Neural cell (in vitro differentiated cells): ENCODE results near the gene LYPD4. TPM values are rescaled to one million over a fixed set of nuclear protein-coding genes. Genes with fewer than 3 reads are reported as not detected.

ENCODE experiments used
- H2AFZ ChIP-seq: fragments of 200-600, 300-800 bp; sonication (generic), shearing (Covaris generic); 2 replicates; pipeline ENCODE4 v1.6.0; 2014; ENCODE audit warnings: low read depth, mild to moderate bottlenecking, antibody characterized with exemption, low read length, moderate library complexity
- H3F3A ChIP-seq: fragments of 200-600 bp; shearing (Covaris generic); 2 replicates; pipeline ENCODE4 v1.6.1; 2016; ENCODE audit warnings: mild to moderate bottlenecking, moderate library complexity, mixed read lengths, antibody characterized with exemption, low read length; ENCODE audit not compliant: insufficient read depth, poor library complexity, severe bottlenecking
- H3K27ac ChIP-seq: fragments of 200-600, 300-800 bp; sonication (generic), shearing (Covaris generic); 2 replicates; pipeline ENCODE4 v1.5.1; 2014; ENCODE audit warnings: mild to moderate bottlenecking, low read length, moderate library complexity
- H3K27me3 ChIP-seq: fragments of 300-800, 200-600 bp; sonication (generic), shearing (Covaris generic); 2 replicates; pipeline ENCODE4 v1.6.0; 2014; ENCODE audit warnings: mild to moderate bottlenecking, low read depth, low read length, moderate library complexity; ENCODE audit not compliant: insufficient read depth
- H3K36me3 ChIP-seq: fragments of 300-800, 200-600 bp; sonication (generic), shearing (Covaris generic); 2 replicates; pipeline ENCODE4 v1.5.1; 2014; ENCODE audit warnings: mild to moderate bottlenecking, antibody characterized with exemption, low read length, moderate library complexity; ENCODE audit not compliant: insufficient read depth
- H3K4me2 ChIP-seq: fragments of 300-800, 200-600 bp; sonication (generic), shearing (Covaris generic); 2 replicates; pipeline ENCODE4 v1.6.0; 2014; ENCODE audit warnings: mild to moderate bottlenecking, low read length
- H3K4me3 ChIP-seq: fragments of 300-800, 200-600 bp; sonication (generic), shearing (Covaris generic); 2 replicates; pipeline ENCODE4 v1.5.1; 2014; ENCODE audit warnings: mild to moderate bottlenecking, low read length, moderate library complexity
- H3K79me2 ChIP-seq: fragments of 200-600 bp; shearing (Covaris generic); replicated peaks from 2 replicates; pipeline ENCODE4 v1.6.0; 2014; ENCODE audit warnings: mild to moderate bottlenecking, low read length, moderate library complexity; ENCODE audit not compliant: insufficient read depth
- H3K9ac ChIP-seq: fragments of 300-800, 200-600 bp; sonication (generic), shearing (Covaris generic); 2 replicates; pipeline ENCODE4 v1.6.1; 2016; ENCODE audit warnings: mild to moderate bottlenecking, low read length, mixed read lengths
- H3K9me2 ChIP-seq: fragments of 200-600 bp; shearing (Covaris generic); 2 replicates; pipeline ENCODE4 v1.6.1; 2016; ENCODE audit warnings: mild to moderate bottlenecking, low read length, mixed read lengths; ENCODE audit not compliant: insufficient read depth
- H3K9me3 ChIP-seq: fragments of 200-600, 300-800 bp; sonication (generic), shearing (Covaris generic); 2 replicates; pipeline ENCODE4 v1.6.1; 2016; ENCODE audit warnings: mild to moderate bottlenecking, mixed run types, low read length, moderate library complexity, mixed read lengths
- H4K20me1 ChIP-seq: fragments of 200-600 bp; shearing (Covaris generic); 2 replicates; pipeline ENCODE4 v1.6.1; 2016; ENCODE audit warnings: mild to moderate bottlenecking, mixed run types; ENCODE audit not compliant: insufficient read depth
- EP300 ChIP-seq: fragments of 450-650 bp; conservative IDR thresholded peaks from 2 replicates; pipeline ENCODE4 v1.6.1; 2014; ENCODE audit warnings: antibody characterized with exemption, mild to moderate bottlenecking, moderate library complexity; ENCODE audit not compliant: poor library complexity, severe bottlenecking
- EZH2 ChIP-seq: fragments of 200-600, 300-800 bp; shearing (Covaris generic), sonication (generic); IDR thresholded peaks from 2 replicates; pipeline ENCODE4 v1.6.1; 2014; ENCODE audit warnings: antibody characterized with exemption, low read length, borderline replicate concordance, mild to moderate bottlenecking; ENCODE audit not compliant: insufficient read depth, poor library complexity, severe bottlenecking
- MXI1 ChIP-seq: fragments of 450-650 bp; conservative IDR thresholded peaks from 2 replicates; pipeline ENCODE4 v1.6.1; 2014; ENCODE audit warnings: antibody characterized with exemption, mild to moderate bottlenecking; ENCODE audit not compliant: poor library complexity, severe bottlenecking
- POLR2AphosphoS5 ChIP-seq: IDR thresholded peaks from 2 replicates; pipeline ENCODE4 v1.6.1; 2012
- RAD21 ChIP-seq: fragments of 450-650 bp; conservative IDR thresholded peaks from 2 replicates; pipeline ENCODE4 v1.6.1; 2014; ENCODE audit warnings: antibody characterized with exemption, mild to moderate bottlenecking, moderate library complexity
- SMC3 ChIP-seq: fragments of 450-650 bp; conservative IDR thresholded peaks from 2 replicates; pipeline ENCODE4 v1.6.1; 2014; ENCODE audit warnings: antibody characterized with exemption, mild to moderate bottlenecking, moderate library complexity; ENCODE audit not compliant: poor library complexity
- TAF1 ChIP-seq: IDR thresholded peaks from 2 replicates; pipeline ENCODE4 v1.6.1; 2012; ENCODE audit warnings: low read depth
- polyA plus RNA-seq: library from polyadenylated mRNA; depleted of rRNA; stranded (reverse); fragments of >200 nt; gene quantifications from 2 replicates; pipeline ENCODE4 v1.2.3, GENCODE V29; 2014
- TF ChIP-seq, protein P1 (sequence below): IDR thresholded peaks from 2 replicates; pipeline ENCODE4 v1.6.1; 2012; ENCODE audit warnings: borderline replicate concordance
- TF ChIP-seq, protein P2 (sequence below): fragments of 450-650 bp; IDR thresholded peaks from 2 replicates; pipeline ENCODE4 v1.5.1; 2014; ENCODE audit warnings: antibody characterized with exemption, mild to moderate bottlenecking, moderate library complexity; ENCODE audit not compliant: poor library complexity, severe bottlenecking

The LYPD4 gene
- polyA plus RNA-seq, 1 donor from 2014 or later = not detected

DNA sequence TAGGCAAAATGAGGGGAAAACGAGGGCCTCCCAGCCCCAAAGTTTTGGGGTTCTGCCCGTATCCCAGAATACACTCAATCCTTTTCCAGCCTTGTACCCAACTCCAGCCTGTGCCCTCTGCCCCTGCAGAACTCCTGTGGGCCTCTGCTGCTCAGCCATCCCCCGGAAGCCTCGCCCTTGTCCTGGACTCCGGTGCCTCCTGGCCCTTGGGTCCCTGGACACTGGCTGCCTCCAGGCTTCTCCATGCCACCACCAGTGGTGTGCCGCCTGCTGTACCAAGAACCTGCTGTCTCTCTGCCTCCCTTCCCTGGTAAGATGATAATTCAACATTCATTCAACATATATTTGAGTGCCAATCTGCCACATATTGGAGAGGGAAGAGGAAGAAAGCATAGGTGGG is 4.2 kb upstream of the LYPD4 start:
- Histone ChIP-seq H3K27me3 (peaks cover 3% of the 10 kb centered on the region), H3K4me2 (no peak overlapping the region), H4K20me1 (no peaks in the 10 kb centered on the region), H3K27ac (no peak overlapping the region), H3K36me3 (no peaks in the 10 kb centered on the region), H3K9me2 (no peaks in the 10 kb centered on the region), H3K4me3 (no peak overlapping the region), H2AFZ (no peak overlapping the region), H3K9me3 (no peaks in the 10 kb centered on the region), H3F3A (no peaks in the 10 kb centered on the region), H3K9ac (no peak overlapping the region), H3K79me2 (no peaks in the 10 kb centered on the region)
- TF ChIP-seq POLR2AphosphoS5 (no peak), EZH2 (no peak), EP300 (no peak), RAD21 (no peak), TAF1 (no peak), SMC3 (no peak)
- TF ChIP-seq, protein P1, sequence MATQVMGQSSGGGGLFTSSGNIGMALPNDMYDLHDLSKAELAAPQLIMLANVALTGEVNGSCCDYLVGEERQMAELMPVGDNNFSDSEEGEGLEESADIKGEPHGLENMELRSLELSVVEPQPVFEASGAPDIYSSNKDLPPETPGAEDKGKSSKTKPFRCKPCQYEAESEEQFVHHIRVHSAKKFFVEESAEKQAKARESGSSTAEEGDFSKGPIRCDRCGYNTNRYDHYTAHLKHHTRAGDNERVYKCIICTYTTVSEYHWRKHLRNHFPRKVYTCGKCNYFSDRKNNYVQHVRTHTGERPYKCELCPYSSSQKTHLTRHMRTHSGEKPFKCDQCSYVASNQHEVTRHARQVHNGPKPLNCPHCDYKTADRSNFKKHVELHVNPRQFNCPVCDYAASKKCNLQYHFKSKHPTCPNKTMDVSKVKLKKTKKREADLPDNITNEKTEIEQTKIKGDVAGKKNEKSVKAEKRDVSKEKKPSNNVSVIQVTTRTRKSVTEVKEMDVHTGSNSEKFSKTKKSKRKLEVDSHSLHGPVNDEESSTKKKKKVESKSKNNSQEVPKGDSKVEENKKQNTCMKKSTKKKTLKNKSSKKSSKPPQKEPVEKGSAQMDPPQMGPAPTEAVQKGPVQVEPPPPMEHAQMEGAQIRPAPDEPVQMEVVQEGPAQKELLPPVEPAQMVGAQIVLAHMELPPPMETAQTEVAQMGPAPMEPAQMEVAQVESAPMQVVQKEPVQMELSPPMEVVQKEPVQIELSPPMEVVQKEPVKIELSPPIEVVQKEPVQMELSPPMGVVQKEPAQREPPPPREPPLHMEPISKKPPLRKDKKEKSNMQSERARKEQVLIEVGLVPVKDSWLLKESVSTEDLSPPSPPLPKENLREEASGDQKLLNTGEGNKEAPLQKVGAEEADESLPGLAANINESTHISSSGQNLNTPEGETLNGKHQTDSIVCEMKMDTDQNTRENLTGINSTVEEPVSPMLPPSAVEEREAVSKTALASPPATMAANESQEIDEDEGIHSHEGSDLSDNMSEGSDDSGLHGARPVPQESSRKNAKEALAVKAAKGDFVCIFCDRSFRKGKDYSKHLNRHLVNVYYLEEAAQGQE = no peak
- TF ChIP-seq, protein P2, sequence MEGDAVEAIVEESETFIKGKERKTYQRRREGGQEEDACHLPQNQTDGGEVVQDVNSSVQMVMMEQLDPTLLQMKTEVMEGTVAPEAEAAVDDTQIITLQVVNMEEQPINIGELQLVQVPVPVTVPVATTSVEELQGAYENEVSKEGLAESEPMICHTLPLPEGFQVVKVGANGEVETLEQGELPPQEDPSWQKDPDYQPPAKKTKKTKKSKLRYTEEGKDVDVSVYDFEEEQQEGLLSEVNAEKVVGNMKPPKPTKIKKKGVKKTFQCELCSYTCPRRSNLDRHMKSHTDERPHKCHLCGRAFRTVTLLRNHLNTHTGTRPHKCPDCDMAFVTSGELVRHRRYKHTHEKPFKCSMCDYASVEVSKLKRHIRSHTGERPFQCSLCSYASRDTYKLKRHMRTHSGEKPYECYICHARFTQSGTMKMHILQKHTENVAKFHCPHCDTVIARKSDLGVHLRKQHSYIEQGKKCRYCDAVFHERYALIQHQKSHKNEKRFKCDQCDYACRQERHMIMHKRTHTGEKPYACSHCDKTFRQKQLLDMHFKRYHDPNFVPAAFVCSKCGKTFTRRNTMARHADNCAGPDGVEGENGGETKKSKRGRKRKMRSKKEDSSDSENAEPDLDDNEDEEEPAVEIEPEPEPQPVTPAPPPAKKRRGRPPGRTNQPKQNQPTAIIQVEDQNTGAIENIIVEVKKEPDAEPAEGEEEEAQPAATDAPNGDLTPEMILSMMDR = no peak

DNA sequence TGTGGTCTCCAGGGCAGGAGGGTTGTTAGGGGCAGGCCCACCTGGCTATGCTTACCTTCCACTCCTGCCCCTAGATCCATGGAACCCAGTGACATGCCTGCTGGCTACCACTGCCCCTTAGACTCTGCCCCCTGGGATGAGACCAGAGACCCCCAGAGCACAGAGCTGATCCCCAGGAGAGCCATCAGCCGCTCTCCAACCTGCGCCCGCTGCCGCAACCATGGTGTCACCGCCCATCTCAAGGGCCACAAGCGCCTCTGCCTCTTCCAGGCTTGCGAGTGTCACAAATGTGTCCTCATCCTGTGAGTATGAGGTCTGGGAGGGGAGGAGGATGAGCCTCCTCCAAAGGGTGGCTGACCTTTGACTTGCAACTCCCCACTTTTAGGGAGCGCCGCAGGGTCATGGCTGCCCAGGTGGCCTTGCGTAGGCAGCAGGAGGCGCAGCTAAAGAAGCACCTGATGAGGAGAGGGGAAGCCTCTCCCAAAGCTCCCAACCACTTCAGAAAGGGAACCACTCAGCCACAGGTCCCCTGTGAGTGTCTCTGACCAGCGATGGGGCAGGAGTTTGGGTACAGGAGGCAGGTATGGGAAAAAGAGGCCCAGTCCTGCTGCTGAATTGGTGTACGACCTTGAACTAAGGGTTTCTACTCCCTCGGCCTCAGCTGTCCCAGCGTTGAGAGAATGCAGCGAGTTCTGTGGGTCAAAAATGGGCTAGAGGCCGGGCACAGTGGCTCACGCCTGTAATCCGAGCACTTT is 3.0 kb upstream of the LYPD4 start:
- H4K20me1 ChIP-seq = no peaks in the 10 kb centered on the region
- no peak overlapping the region for H3K4me2 ChIP-seq
- no peaks in the 10 kb centered on the region for H3K36me3 ChIP-seq
- no peak overlapping the region for H3K4me3 ChIP-seq
- H3K9ac ChIP-seq = no peak overlapping the region
- H3K27ac ChIP-seq = no peak overlapping the region
- no peak overlapping the region for H2AFZ ChIP-seq
- TF ChIP-seq, protein P2 = no peak
- TF ChIP-seq MXI1 (no peak), SMC3 (no peak), RAD21 (no peak)
- TF ChIP-seq, protein P1 = no peak
- H3F3A ChIP-seq = no peaks in the 10 kb centered on the region
- H3K27me3 ChIP-seq = no peaks in the 10 kb centered on the region
- H3K9me2 ChIP-seq = no peaks in the 10 kb centered on the region
- no peaks in the 10 kb centered on the region for H3K79me2 ChIP-seq
- H3K9me3 ChIP-seq = no peaks in the 10 kb centered on the region
